Fibroblast of lung (primary cell): Measurements from ENCODE around the gene NEB.

ENCODE experiments used
- CTCF ChIP-seq, 2 donors: IDR thresholded peaks in 1 of 2; conservative IDR thresholded peaks in 1 of 2; 1 replicate in 1 of 2; 2 replicates in 1 of 2; pipeline ENCODE4 v1.5.1; 2011 to 2012; ENCODE audit warnings: low read length in 2 of 2, control low read depth in 1 of 2, inconsistent platforms in 1 of 2, low read depth in 1 of 2, mild to moderate bottlenecking in 1 of 2
- EZH2 ChIP-seq: IDR thresholded peaks from 2 replicates; pipeline ENCODE4 v1.5.1; 2012; ENCODE audit warnings: low read length, control low read depth, mild to moderate bottlenecking; ENCODE audit errors: missing control alignments

- no peak for TF ChIP-seq CTCF (conservative IDR thresholded peaks at IDR 0.05 in 1 of 2, IDR thresholded peaks at IDR 0.05 in 1 of 2; ENCODE audit: low read depth in 1 of 2, low read length in 2 of 2)
- TF ChIP-seq EZH2: no peak
Observed at GRCh38 chr2:151658081-151658480, 76.2 kb downstream of the NEB start.
